Activated T-cell treated with anti-CD3 and anti-CD28 coated beads for 48 hours (primary cell): ENCODE measurements around the gene FARS2.

ENCODE experiments used
- DNase-seq: peaks from one replicate; pipeline ENCODE4 v3.0.0-alpha.2; 2020; ENCODE audit warnings: low read depth

Gene FARS2

DNA sequence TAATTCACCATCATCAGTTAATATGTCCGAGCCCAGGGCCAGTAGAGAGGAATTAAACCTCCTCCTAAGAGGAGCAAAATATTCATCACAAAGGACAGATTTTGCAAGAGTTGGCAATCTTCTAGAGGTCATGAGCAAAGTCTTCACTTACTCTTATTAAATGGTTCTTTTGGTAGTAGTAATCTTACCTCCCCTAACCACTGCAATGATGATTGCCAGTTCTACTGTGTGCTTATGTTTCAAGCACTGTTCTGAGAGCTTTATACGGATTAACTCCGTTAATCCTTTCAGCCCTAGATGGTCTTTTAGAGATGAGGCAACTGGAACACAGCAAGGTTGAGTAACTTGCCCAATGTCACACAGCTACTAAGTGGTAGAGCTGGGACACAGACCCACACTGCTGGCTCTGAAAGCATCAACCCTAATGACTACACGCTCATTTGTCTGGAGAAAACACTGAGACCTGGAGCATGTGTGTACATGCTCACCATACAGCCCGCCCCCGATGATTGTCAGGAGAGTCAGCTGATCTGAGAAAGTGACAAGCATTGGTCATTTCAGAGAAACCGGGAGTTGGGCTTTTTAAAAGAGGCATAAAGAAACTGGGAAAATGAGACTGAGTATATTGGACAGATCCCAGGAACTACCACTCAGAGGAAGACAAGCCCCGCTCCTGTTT is 469.4 kb downstream of the FARS2 start:
- DNase-seq, result no peak

DNA sequence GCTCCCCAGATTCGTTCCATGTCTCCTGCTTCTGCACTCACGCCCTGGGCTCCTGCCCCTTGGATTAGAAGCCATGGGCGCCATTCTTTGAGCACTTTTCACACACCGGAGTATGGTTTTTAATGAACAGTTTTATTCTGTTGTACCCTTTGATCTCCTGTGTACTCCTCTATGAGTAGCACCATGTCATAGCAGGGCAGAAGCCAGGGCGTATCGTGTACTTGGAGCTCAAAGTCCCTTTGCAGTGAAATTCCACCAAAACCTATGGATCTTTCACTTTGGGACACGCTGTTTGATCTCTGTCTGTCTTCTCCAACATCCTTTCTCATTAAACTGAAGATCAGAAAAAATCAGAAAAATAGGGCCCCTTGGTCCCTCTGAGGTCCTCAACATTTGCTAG is 470.1 kb downstream of the FARS2 start:
- no peak for DNase-seq

DNA sequence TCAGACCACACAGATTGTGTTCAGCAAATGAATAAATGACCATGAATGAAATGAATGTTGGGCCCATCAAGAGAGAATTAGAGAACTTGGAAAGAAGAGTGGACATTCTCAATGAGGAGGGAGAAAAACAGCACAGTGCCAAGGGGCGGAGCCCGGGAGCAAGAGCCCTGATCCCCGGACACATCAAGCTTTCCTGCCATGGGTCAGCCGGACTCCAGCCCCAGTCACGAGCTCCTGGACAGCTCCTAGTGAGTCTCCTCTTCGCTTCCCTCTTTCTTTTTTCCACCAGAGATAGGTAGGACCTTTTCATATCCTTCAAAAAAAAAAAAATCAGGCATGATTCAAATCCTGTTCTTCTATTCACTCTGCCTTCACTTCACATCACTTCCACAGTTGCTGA is 471.2 kb downstream of the FARS2 start:
- no peak for DNase-seq

DNA sequence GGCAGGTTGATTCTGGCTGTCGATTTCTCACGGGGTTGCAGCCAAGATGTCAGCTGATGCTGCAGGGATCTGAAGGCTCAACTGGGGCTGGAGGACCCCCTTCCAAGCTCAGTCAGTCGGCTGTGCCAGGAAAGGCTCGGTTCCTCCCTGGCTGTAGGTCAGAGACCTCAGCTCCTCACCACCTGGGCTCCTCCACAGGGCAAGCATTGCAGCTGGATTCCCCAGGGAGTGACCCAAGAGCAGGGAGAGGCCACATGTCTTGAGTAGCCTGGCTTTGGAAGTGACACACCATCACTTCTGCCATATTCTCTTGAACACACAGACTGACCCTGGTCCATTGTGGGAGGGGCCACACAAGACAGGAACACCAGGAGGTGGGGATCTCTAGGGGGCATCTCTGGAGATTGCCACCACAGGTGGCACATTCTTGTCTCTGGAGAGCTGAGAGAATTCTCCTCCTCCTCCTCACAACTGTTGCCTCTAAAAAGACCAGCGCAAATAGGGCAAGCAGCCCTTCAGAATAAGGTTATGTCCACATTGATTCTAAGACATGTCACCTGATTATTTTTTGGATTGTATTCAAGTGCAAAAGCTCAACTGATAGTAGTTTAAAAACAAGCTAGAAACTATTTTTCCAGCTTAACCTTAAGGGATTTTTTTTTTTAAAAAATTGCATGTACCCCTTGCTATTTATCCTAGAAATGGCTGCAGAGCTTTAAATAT is 474.9 kb downstream of the FARS2 start:
- no peak for DNase-seq

DNA sequence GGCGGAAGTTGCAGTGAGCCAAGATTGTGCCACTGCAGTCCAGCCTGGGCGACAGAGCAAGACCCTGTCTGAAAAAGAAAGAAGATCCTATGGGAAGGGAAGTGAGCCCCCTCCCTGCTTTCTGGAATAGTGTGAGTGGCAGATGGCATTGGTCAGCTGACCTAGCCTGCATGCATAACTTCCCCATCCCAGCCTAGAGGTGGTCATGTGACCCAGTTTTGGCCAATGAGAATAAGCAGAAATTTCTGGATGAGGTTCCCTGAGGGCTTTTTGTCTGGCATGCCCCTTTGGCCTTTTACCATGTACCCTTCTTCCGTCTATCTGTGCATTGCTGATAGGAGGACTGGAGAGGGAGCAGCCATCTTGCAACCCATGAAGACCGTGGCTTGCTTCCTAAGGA is 476.1 kb downstream of the FARS2 start:
- DNase-seq, result no peak

DNA sequence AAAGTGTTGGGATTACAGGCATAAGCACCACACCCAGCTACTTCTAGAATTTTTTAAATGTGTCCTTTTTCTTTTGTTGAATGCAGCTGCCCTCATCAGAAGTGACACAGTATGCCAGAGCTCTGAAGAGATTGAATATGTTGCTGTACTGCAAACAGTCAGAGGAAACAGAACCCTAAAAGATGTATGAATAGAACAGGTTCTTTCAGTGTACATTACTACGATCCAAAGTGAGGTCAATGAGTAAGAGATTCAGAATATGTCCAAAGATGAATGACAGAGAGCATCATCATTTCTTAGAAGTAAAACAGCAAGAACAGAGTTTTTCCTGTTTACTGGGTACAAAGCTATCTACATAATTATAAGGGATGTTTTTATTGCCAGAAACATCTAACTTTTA is 476.9 kb downstream of the FARS2 start:
- no peak for DNase-seq

DNA sequence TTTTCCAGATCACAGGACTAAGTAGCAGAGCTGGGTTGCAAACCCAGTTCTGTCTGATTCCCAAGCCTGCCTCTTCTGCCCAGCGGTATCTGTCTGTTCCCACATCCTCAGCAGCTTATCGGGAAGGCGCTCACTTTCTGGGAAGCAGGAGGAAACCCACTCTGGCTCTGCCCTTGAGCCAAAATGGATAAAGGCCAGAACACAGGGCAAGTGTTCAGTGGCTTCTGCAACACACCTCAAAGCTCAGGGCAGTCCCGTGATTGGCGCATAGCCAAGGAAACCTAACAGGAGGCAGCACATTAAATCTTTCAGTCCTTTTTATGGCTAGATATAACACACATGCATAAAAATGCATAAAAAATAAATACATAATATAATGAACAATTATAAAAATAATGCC is 483.2 kb downstream of the FARS2 start:
- DNase-seq, result no peak

DNA sequence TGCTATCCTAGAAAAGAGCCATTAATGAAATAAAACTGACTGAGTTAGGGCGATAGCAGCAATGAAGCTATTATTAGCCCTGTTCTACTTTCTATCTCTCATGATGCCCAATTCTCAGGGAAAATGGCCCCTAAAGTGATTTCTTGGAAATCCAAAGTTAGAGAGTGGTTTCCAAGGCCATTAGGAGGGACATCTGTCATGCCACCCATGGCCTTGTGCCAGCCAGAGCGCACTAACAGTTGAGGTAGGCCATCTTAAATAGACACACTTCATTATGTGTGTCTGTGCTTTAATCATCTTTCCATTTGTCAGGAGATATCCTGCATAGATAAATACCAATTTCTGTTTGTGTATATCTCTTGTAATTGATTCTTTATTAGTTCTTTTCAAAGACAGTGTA is 483.8 kb downstream of the FARS2 start:
- no peak for DNase-seq

DNA sequence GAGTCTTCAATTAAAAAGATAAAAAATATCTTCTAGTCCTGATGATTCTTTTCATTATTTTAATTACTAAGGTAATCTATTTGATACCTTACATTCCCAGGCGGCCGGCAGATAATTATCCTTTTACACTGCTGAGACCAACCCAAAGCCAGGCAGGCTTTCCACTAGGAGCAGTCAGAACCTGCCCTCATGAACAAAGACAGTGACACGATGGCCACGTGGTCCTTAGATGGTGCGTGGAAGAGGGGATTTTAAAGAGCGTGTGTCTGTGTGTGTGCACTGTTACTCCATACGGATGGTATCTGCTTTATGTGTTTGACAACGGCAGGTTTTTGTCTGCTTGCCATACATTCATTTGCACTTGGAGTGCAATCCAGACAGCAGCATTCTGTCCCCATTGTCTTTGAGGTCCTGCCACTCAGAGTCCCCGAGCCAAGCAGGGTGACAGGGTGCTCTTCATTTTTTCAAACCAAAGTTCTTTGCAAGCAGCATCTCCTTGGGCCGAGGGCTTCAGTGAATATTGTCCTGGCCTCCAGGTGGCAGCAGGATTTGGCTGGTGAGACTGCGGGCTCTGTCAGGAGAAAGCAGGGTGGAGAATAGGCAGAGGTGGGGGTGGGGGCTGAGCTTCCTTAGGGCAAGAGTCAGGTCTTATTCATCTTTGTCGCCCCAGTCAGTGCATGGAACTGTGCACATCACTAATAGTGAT is 484.9 kb downstream of the FARS2 start:
- DNase-seq, result no peak

DNA sequence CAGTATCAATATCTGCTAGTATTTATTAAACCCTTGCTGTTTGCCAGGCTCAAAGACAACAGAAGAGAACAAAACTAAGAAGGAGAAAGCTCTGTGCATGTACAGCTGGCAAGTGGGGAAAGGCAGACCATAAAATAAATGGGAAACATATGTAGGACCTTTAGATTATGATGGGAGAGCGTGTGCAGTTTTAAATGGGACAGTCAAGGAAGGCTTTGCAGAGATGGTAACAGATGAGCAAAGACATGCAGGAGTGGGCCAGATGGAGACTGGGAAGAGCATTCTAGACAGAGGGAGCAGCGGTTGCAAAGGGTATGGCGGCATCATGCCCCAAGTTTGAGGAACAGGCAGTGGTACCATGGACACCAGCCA is 485.4 kb downstream of the FARS2 start:
- DNase-seq, result no peak

DNA sequence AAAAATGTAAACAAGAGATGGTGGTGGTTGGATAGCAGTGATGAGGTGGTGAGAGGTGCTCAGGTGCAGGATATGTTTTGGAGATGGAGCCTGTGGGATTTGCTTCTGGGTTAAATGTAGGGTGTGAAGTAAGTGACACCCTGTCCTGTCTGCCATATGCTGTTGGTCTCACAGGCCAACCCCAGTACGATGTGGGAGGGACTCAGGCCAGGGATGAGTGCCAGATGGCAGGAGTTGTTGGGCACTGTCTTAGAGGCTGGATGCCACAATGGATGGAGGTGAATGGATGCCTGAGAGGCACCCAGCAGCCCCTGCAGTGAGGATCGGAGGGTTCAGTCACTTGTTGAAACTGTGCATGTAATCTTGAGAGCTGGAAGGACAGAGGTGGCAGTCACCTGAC is 486.1 kb downstream of the FARS2 start:
- DNase-seq, result no peak

DNA sequence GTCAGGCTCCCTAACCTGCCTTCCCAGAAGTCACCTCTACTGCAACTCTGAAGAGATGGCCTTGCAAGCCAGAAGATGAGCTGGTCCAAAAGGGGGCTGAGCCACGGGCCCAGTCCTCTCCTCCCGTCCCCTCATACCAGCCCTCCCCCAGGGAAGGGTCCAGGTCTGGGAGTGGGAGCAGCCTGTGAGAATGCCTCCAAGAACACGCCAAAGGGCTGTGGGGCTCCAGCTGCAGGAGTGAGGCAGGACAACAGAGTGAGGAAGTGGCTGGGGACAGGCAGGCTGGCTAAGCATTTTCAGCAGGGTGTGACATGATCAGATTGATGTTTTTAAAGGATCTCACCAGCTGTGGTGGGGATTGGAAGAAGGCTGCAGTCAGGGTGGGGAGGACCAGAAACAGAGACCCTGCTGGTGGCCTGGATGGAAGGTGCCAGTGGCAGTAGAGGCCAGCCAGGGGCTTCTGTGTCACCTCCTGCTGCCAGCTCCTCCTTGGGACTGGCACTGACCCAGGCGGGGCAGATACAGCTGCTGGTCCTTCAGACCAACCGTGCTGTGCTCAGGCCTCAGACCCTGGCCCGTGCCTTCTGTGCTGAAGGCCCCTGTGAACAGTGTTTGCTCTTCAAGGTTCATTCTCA is 487.8 kb downstream of the FARS2 start:
- no peak for DNase-seq

DNA sequence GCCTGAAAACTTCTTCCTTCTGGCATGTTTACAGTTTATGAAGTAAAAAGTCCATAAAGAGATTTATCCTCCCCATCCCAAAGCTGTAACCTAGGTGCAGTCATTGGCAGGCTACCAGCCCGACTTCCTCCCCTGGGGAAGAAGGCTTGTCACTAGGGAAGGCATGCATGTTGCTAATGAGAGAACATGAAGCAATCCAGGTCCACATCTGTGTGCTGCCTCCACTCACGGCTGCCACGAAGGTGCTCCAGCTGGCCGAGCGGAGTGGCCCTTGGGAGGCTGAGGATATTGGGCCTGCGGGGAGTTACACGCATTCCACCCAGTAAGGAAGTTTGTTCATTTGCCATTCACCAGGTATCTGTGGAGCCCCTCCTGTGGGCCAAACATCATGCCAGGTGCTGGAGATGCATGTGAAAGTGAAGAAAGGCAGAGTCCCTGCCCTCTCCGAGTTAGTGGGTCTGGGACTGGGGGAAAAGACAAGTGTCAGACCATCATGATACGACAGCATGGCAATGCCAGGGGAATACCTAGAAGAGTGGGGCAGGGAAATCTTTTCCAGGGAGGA is 488.4 kb downstream of the FARS2 start:
- no peak for DNase-seq

DNA sequence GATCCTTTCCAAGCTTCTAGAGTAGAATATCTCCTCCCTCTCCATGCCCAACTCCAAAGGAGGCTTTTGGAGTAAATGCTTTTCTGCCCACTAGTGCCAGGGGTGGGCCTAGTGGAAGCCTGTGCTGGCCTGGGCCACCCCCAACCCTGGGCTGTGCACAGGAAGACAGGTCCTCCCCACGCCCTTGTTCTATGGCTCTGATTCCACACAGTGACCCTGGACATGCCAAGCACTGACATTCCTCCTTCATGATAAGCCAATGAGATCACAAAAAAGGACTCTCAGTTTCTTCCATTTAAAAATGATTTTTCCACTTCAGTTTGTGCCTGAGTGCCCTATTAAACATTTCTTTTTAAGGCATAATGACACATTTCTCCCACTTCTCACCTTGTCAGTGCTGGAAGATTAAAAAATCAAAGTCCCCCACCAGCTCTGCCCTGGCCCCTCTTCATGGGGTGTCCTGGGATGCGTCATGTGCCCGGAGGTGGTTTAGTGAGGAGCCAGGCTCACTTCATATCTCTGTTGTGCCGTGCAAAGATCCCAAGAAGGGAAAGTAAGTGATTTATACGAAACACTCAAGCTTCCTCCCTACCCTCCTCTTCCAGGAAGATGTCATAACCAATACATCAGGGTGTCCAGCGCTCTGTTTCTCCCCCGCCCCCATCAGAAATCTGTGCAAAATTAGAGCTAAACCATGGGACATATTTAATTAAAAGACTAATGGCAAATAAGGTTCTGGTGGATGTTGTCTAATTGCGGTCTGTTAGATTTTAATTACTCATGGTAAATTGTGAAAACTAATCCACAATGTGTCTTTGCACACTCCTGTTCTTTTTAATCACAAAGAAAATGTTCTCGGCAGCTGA is 490.4 kb downstream of the FARS2 start:
- DNase-seq, result no peak

DNA sequence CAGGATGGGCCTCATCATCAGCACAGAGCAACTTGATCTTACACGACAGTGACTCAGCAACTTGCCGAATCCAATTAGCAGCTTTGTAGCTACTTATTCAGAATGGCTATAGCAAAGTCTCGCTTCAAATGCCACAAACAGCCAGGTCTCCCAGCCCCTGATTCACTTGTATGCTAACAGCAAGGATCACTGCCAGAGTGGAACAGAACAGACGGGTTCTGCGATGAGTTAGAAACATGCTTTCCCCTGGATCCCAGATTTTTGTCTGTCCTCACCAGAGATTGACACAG is 491.0 kb downstream of the FARS2 start:
- DNase-seq, result no peak

DNA sequence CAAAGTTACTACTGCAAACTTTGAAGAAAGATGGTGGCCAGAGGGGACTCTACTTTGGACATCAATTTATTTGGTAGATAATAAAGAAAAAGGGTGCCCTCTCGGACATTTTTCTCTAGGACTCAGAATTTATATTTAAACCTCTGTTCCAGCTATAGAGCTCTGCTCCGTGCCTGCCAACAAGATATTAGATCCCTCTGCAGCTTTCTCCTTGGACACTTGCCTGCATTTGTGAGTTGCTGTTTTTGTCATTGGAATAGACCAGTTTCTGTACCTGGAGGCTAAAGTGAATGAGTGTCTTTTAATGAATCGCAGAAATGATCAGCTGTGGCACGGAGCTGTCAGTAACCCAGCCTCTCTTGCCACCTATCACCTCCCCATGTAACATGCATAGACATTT is 491.9 kb downstream of the FARS2 start:
- DNase-seq, result no peak

DNA sequence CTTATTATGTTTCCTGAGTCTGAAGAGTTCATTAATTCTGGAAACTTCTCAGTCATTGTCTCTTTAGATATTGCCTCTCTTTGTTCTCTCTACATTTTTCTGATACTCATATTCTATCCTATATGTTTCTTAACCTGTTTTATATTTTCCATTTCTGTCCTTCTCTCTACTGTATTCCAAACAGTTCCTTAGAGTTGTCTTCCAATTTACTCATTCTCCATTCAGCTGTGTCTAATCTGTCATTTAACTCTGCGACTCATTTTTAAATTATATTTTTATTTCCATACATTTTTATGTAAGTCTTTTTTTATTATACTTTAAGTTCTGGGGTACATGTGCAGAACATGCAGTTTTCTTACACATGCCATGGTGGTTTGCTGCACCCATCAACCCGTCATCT is 493.6 kb downstream of the FARS2 start:
- DNase-seq, result no peak

DNA sequence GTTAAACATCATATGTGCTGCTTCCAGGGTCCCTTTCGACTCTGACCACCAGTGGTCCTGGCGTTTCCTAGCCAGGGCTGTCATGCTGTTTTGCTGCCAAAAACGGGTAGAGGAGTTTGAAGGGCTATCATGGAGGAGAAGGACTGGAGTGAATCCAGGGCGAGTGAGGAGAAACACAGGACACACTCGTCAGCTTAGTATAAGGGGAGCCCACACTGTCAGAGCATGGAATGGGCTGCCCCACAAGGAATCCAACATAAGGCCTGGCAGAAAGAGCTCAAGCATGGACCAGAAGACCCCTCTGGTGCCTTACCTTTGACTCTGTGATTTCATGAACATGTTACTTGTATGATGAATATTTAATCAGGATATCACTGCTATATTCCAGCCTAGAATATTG is 498.3 kb downstream of the FARS2 start:
- no peak for DNase-seq

DNA sequence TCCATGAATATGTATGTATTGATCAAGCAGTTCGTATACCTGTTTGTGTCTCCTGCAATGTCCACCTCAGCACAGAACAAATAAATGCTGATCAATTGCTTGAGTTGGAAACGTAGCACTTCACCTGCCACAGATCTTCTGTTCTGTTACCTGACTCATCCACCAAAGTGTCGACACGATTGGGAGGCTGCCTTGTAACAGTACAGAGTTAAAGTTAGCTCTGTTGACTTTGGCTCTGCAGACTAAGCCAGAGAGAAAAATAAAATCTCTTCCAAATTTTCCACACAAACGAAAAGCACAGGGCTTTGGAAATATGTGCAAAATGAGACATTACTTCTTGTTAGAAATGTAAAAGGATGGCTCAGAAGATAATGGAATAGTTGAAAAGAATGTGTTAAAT is 500.1 kb downstream of the FARS2 start:
- no peak for DNase-seq

DNA sequence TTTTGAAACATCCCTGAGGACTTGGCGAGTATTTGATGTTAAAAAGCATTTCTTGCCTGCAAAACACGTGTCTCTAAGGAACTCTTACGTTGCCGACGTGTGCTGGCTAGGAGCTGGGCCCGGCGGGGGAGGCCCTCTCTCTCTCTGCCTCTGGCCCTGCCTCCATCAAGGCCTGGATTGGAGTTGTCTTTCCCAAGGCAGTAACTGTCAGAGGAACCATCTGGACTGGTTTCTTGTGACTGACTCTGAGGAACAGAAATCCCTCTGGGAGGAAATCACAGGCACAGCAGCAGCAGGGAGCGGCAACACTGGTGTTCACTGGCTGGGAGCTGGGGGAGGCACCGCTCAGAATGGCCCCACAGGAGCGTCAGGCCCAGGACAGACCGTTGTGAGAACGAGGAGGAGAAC is 501.3 kb downstream of the FARS2 start:
- no peak for DNase-seq

DNA sequence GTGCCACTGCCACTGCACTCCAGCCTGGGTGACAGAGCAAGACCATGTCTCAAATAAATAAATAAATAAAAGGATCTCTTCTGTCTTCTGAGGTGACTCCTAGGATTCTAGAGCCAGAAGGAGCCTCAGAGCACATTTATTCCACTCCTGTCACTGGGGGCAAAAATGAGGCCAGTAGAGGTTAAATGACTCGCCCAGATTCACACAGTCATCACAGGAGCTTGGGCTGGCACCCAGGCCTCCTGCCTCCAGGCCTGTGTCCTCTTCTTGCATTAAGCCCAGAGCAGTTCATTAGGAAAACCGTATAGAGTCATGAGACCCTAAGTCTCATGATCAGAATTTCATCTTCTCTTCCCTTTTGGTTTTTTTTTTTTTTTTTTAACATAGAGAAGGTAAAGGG is 502.1 kb downstream of the FARS2 start:
- DNase-seq, result no peak

DNA sequence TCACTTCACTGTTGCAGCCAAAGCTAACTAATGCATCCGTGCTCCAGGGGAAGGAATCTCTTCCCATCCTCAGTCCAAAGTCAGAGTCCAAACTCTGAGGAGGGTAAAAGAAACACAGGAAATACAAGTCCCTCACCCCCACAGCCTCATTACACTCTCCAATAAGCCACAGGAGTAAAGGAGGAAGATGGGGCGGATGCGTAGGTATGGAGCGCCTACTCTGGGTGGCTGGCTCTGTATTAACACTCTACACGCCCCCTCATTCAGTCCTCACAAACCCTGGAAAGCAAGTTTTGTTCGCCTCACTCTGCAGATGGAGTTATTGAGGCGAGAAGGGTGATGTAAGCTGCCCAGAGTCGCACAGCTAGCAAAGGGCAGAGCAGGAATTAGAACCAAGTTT is 502.6 kb downstream of the FARS2 start:
- no peak for DNase-seq
